Esophagus squamous epithelium (tissue), 4 donors: ENCODE results near the gene GPC6.

Experiments
- POLR2A ChIP-seq, 4 donors: fragments of 450-650 bp; IDR thresholded peaks; one replicate each; pipeline ENCODE4 v1.6.1; 2017; ENCODE audit warnings: antibody characterized with exemption in 4 of 4, mild to moderate bottlenecking in 4 of 4, moderate library complexity in 3 of 4
- TF ChIP-seq, protein P1 (sequence below), 6 experiments: fragments of 450-650 bp in 4 of 6; fragments of 200-600 bp in 2 of 6; sonication (generic) in 2 of 6; IDR thresholded peaks; one replicate each; pipeline ENCODE4 v1.5.1; 2016 to 2019; ENCODE audit warnings: antibody characterized with exemption in 6 of 6, mild to moderate bottlenecking in 4 of 6, moderate library complexity in 4 of 6

DNA sequence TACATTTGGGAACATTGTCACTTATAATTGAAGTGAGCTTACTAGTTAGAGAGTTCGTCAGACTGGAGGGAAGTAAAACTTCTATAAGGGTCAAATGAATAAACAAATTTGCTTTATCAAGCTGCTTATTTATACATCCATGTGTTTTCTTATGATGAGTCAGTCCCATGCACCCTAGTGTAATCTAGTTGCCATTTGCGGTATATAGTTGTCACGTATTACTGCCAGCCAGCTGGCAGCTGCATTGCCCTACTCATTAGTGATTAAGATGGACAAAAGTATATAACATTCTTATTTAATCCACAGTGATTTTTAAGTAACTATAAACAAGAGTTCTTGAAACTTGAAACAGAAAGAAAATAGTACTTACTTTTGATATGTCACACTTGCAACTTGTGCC lies 182.4 kb downstream of the GPC6 start:
- TF ChIP-seq POLR2A (IDR thresholded peaks at IDR 0.05) = no peak
- TF ChIP-seq, protein P1, sequence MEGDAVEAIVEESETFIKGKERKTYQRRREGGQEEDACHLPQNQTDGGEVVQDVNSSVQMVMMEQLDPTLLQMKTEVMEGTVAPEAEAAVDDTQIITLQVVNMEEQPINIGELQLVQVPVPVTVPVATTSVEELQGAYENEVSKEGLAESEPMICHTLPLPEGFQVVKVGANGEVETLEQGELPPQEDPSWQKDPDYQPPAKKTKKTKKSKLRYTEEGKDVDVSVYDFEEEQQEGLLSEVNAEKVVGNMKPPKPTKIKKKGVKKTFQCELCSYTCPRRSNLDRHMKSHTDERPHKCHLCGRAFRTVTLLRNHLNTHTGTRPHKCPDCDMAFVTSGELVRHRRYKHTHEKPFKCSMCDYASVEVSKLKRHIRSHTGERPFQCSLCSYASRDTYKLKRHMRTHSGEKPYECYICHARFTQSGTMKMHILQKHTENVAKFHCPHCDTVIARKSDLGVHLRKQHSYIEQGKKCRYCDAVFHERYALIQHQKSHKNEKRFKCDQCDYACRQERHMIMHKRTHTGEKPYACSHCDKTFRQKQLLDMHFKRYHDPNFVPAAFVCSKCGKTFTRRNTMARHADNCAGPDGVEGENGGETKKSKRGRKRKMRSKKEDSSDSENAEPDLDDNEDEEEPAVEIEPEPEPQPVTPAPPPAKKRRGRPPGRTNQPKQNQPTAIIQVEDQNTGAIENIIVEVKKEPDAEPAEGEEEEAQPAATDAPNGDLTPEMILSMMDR (IDR thresholded peaks at IDR 0.05) = no peak
